ENCODE results near the gene SH3TC1.

Gene SH3TC1

DNA sequence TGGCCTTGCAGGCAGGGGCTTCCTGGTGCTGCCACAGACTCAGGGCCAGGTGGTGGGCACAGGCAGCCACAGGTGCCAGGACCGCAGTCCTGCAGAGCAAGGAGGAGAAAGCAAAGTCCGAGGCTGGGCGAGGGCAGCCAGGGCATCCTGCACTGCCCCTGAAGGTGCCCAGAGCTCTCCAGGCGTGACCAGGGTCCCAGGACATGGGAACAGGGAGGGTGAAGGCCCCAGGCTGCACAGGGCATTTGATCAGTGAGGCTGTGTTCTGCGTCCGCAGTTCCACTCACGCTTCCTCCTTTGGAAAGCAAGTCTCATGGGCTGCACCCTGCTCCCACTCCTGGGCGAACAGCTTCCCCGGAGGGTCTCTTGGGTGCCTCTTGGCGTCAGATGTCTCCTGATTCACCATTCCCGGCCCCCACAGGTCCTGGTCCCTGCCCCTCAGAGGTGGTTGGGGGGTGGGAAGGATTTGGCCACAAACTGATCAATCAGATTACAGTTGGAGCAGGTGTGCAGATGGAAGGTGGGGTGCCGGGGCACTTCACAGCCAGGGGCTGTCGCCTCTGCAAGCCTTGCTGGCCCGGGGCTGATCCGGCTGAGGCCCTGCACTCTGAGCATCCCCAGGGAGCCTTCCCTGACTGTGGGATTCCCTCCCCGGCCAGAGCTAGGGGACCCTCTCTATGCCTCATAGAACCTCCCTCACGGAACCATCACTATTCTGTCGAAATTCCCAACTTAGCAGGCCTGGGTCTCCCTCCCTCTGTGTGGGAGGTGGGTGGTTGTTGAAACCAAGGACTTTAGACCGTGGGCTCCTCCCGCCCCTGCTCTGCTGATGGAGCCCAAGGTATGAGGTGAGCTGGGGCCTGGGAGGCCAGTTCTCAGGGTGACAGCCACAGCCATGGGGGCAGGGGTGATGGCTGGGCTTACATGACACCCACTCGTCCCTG, 3.3 kb downstream of the SH3TC1 start:
- no peak overlapping the region for H3K27ac ChIP-seq (ENCODE audit: low read depth, low read length)
- H3K9ac ChIP-seq (ENCODE audit: low read depth, low read length): no peak overlapping the region
- H3K27me3 ChIP-seq (ENCODE audit: control insufficient read depth, insufficient read depth, low read length): no peaks in the 10 kb centered on the region
- H3K4me3 ChIP-seq (ENCODE audit: low read depth, low read length): no peak overlapping the region
- no peaks in the 10 kb centered on the region for H3K9me3 ChIP-seq (ENCODE audit: control insufficient read depth, insufficient read depth, low read length)
- no peaks in the 10 kb centered on the region for H3K36me3 ChIP-seq (ENCODE audit: control insufficient read depth, insufficient read depth, low read length)
- H3K4me1 ChIP-seq (ENCODE audit: control insufficient read depth, insufficient read depth, low read length): no peaks in the 10 kb centered on the region

DNA sequence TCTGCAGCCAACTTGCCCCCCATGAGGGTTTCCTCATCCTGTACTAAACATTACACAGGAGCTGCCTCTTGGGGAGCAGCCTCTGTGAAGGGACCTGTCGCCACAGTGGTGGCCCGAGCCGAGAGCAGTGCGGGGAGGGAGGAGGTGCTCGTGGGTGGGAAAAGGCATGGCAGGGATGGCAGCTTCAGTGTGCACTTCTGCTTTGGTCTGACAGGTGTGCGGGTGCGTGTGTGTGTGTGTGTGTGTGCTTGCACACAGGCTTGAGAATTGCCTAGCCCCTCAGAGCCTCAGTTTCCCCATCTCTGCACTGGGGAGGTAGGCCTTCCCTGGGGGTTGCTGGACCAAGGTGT, 3.9 kb downstream of the SH3TC1 start:
- H3K4me3 ChIP-seq (ENCODE audit: low read depth, low read length): no peak overlapping the region
- no peaks in the 10 kb centered on the region for H3K27me3 ChIP-seq (ENCODE audit: control insufficient read depth, insufficient read depth, low read length)
- no peaks in the 10 kb centered on the region for H3K4me1 ChIP-seq (ENCODE audit: control insufficient read depth, insufficient read depth, low read length)
- no peak overlapping the region for H3K9ac ChIP-seq (ENCODE audit: low read depth, low read length)
- no peaks in the 10 kb centered on the region for H3K9me3 ChIP-seq (ENCODE audit: control insufficient read depth, insufficient read depth, low read length)
- H3K27ac ChIP-seq (ENCODE audit: low read depth, low read length): no peak overlapping the region
- H3K36me3 ChIP-seq (ENCODE audit: control insufficient read depth, insufficient read depth, low read length): no peaks in the 10 kb centered on the region

DNA sequence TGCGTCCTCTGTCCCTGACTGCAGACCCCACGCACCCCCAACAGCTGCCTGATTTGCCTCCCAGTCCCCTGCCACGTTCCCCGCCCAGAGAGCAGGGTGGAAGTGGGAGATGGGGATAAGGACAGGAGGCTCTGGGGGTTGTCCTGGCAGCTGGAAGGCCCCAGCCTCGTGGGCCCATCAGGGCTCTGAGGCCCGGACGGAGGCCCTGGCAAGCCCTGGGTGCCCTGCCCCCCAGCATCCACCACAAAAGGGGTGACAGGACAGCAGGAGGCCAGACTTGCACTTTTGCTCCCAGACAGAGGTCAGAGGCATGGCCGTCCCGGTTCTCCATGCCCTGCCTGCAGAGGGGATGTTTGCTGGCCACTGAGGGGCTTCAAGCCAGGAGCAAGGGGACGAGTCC, 4.7 kb downstream of the SH3TC1 start:
- Histone ChIP-seq H3K36me3 (ENCODE audit: control insufficient read depth, insufficient read depth, low read length) (no peaks in the 10 kb centered on the region), H3K4me1 (ENCODE audit: control insufficient read depth, insufficient read depth, low read length) (no peaks in the 10 kb centered on the region), H3K4me3 (ENCODE audit: low read depth, low read length) (no peak overlapping the region)

DNA sequence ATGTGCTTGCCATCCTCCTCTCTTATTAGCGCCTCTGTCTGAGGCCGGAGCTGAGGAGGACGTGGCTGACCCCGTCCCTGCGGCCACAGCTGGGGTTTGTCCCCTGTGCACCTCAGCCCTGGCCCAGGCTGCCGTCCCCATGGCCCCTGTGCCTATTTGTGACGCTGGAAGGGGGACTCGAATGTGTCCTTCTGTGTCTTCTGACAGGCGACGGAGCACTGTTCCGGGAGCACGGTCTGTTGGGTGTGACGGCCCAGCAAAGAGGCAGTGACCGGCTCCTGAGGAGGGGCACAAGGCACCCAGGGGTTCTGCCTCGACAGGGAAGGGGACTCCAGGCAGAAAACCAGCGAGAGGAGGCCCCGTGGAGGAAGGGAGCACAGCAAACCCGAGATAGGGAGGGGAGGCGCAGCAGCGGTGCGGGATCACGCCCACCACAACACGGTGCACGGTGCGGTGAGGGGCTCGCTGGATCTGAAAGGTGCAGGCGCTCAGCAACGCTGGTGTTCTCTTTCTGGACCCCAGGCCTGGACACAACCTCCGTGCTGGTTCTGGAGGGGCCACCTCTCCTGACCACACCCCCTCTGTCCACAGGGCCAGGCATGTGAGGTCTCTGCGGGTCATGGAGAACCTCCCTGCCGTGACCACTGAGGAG, 5.6 kb downstream of the SH3TC1 start:
- H3K9me3 ChIP-seq (ENCODE audit: control insufficient read depth, insufficient read depth, low read length): no peaks in the 10 kb centered on the region
- no peaks in the 10 kb centered on the region for H3K4me1 ChIP-seq (ENCODE audit: control insufficient read depth, insufficient read depth, low read length)
- no peak overlapping the region for H3K27ac ChIP-seq (ENCODE audit: low read depth, low read length)
- H3K9ac ChIP-seq (ENCODE audit: low read depth, low read length): no peak overlapping the region
- no peaks in the 10 kb centered on the region for H3K36me3 ChIP-seq (ENCODE audit: control insufficient read depth, insufficient read depth, low read length)
- H3K27me3 ChIP-seq (ENCODE audit: control insufficient read depth, insufficient read depth, low read length): no peaks in the 10 kb centered on the region
- H3K4me3 ChIP-seq (ENCODE audit: low read depth, low read length): no peak overlapping the region

More for the DNA sequence above, 4.7 kb downstream of the SH3TC1 start:
- no peaks in the 10 kb centered on the region for H3K27me3 ChIP-seq (ENCODE audit: control insufficient read depth, insufficient read depth, low read length)
- no peaks in the 10 kb centered on the region for H3K9me3 ChIP-seq (ENCODE audit: control insufficient read depth, insufficient read depth, low read length)
- H3K9ac ChIP-seq (ENCODE audit: low read depth, low read length): no peak overlapping the region
- no peak overlapping the region for H3K27ac ChIP-seq (ENCODE audit: low read depth, low read length)

DNA sequence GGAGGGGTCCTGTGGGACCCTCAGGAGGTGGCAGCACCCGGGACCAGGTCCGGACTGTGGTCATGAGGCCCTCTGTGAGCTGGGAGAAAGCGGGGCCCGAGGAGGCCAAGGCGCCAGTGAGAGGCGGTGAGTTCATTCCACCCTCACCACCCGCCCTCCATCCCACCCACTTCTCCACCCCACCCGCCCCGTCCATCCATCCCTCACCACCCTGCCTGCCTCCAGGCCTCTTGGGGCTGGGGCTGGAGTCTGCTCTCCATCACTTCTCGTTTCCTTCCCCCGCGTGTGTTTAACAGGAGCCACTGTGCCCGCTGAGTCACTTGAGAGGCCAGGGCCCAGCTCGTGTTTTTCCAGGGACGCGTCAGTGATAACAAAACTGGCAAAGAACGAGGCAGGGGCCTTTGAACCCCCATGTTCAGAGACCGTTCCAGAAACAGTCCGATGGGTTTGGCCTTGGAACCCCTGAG, 6.2 kb downstream of the SH3TC1 start:
- Histone ChIP-seq H3K9me3 (ENCODE audit: control insufficient read depth, insufficient read depth, low read length) (no peaks in the 10 kb centered on the region), H3K9ac (ENCODE audit: low read depth, low read length) (no peak overlapping the region), H3K4me3 (ENCODE audit: low read depth, low read length) (no peak overlapping the region), H3K27ac (ENCODE audit: low read depth, low read length) (no peak overlapping the region), H3K36me3 (ENCODE audit: control insufficient read depth, insufficient read depth, low read length) (no peaks in the 10 kb centered on the region), H3K27me3 (ENCODE audit: control insufficient read depth, insufficient read depth, low read length) (no peaks in the 10 kb centered on the region), H3K4me1 (ENCODE audit: control insufficient read depth, insufficient read depth, low read length) (no peaks in the 10 kb centered on the region)

DNA sequence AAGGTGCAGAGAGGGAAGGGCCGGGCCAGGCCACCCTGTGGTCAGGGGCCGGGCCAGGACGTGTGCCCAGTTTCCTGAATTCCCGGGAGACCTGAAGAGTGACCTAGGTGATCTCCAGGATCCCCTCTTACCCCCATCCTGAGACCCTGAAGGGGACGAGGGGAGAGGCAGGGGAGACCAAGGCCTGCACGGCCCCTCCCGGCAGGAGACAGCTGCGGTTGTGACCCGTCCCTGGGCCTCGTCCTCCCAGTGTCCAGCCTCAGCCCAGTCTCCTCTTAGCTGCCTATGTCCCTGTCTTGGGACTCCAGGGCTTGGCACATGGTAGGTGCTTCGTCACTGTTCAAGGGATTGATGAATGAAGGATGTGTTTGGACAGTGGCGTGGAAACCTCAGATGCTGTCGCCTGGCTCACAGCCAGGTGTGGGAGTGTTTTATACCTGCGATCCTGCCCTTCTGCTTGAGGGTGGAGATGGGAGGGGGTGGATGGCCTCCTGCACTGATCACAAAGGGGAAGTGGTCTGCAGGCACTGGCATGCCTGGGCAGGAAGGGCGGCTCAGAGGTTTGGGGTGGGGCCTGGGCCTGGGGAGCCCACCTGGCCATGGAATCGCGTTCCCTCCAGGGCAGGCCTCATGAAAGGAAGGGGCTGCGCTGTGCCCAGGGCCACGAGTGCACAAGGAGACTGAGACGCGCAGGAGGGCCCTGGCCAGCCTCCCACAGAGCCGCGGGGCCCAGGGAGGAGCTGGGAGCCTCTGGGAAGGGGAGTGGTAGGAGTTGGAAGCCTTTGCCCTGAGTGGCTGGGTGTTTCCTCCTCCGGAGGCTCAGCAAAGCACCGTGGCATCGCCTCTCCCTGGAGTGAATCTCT, 6.9 kb downstream of the SH3TC1 start:
- H3K9ac ChIP-seq (ENCODE audit: low read depth, low read length): no peak overlapping the region
- H3K27me3 ChIP-seq (ENCODE audit: control insufficient read depth, insufficient read depth, low read length): no peaks in the 10 kb centered on the region
- H3K4me3 ChIP-seq (ENCODE audit: low read depth, low read length): no peak overlapping the region
- H3K36me3 ChIP-seq (ENCODE audit: control insufficient read depth, insufficient read depth, low read length): no peaks in the 10 kb centered on the region
- H3K9me3 ChIP-seq (ENCODE audit: control insufficient read depth, insufficient read depth, low read length): no peaks in the 10 kb centered on the region
- H3K4me1 ChIP-seq (ENCODE audit: control insufficient read depth, insufficient read depth, low read length): no peaks in the 10 kb centered on the region
- no peak overlapping the region for H3K27ac ChIP-seq (ENCODE audit: low read depth, low read length)

DNA sequence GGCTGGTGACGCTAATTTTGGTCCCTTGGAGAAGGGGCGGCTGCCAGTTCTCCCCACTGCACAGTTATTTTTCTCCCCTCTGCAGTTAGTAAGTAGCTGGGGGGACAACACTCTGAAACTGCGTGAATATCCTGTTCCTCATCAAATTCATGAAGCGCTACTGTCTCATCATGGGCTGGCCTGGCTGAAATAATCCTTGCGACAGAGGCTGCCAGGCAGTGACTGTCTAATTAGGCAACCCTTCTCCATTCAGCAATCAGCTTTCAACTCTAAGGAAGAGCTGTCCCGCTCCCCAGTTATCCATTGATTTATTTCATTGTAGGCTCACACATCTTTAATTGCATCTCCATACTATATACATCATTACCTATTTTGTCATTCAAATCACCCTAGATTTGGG, 8.2 kb downstream of the SH3TC1 start:
- no peak overlapping the region for H3K9ac ChIP-seq (ENCODE audit: low read depth, low read length)
- no peak overlapping the region for H3K4me3 ChIP-seq (ENCODE audit: low read depth, low read length)
- H3K27ac ChIP-seq (ENCODE audit: low read depth, low read length): no peak overlapping the region
- no peaks in the 10 kb centered on the region for H3K9me3 ChIP-seq (ENCODE audit: control insufficient read depth, insufficient read depth, low read length)
- no peaks in the 10 kb centered on the region for H3K4me1 ChIP-seq (ENCODE audit: control insufficient read depth, insufficient read depth, low read length)
- no peaks in the 10 kb centered on the region for H3K36me3 ChIP-seq (ENCODE audit: control insufficient read depth, insufficient read depth, low read length)
- no peaks in the 10 kb centered on the region for H3K27me3 ChIP-seq (ENCODE audit: control insufficient read depth, insufficient read depth, low read length)

DNA sequence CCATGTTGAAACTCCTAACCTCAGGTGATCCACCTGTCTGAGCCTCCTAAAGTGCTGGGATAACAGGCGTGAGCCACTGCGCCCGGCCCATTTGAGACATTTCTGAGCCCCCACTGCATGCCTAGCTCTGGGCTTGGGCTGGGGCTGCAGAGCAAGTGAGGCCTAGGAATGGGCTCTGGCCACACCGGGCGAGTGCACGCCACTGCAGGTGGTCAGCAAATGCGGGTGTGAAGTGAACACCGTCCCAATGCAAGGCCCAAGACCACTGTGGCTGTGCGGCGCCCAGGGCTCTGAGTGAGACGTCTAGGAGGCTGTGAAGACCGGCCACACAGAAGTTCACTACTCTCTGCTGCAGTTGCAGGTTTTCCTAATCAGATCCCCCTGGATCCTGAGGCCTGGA, 9.5 kb downstream of the SH3TC1 start:
- Histone ChIP-seq H3K36me3 (ENCODE audit: control insufficient read depth, insufficient read depth, low read length) (no peaks in the 10 kb centered on the region), H3K4me3 (ENCODE audit: low read depth, low read length) (no peak overlapping the region), H3K27ac (ENCODE audit: low read depth, low read length) (no peak overlapping the region), H3K27me3 (ENCODE audit: control insufficient read depth, insufficient read depth, low read length) (no peaks in the 10 kb centered on the region), H3K4me1 (ENCODE audit: control insufficient read depth, insufficient read depth, low read length) (no peaks in the 10 kb centered on the region), H3K9me3 (ENCODE audit: control insufficient read depth, insufficient read depth, low read length) (no peaks in the 10 kb centered on the region), H3K9ac (ENCODE audit: low read depth, low read length) (no peak overlapping the region)

DNA sequence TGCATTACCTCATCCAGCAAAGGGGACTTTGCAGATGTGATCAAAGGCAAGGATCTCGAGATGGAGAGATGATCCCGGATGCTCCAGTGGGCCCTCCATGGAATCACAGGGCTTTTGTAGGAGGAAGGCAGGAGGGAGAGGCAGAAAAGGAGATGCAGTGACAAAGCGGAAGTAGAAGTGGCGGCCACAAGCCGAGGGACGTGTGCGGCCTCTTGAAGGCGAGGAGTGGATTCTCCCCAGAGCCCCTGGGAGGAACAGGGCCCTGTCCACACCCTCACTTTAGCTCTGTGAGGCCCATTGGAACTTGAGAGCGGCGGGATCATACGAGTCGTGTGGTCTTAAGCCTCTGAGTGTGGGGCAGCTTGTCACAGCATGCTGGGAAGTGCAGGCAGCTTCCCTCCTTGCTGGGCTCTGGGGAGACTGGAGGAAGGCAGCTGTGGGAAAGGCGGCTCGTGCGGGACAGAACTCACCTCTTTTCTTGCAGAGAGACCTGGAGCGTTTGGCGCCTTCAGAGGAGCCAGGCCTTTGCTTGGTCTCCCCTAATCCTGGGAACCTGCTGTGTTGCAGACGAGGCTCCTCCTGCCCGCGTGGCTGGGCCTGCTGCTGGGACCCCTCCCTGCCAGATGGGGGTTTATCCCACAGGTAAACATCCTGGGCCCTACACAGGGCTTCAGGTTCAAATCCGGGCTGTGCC, 10.2 kb downstream of the SH3TC1 start:
- no peaks in the 10 kb centered on the region for H3K4me1 ChIP-seq (ENCODE audit: control insufficient read depth, insufficient read depth, low read length)
- no peaks in the 10 kb centered on the region for H3K27me3 ChIP-seq (ENCODE audit: control insufficient read depth, insufficient read depth, low read length)
- H3K27ac ChIP-seq (ENCODE audit: low read depth, low read length): no peak overlapping the region
- H3K4me3 ChIP-seq (ENCODE audit: low read depth, low read length): no peak overlapping the region
- no peaks in the 10 kb centered on the region for H3K9me3 ChIP-seq (ENCODE audit: control insufficient read depth, insufficient read depth, low read length)
- H3K36me3 ChIP-seq (ENCODE audit: control insufficient read depth, insufficient read depth, low read length): no peaks in the 10 kb centered on the region
- H3K9ac ChIP-seq (ENCODE audit: low read depth, low read length): no peak overlapping the region

DNA sequence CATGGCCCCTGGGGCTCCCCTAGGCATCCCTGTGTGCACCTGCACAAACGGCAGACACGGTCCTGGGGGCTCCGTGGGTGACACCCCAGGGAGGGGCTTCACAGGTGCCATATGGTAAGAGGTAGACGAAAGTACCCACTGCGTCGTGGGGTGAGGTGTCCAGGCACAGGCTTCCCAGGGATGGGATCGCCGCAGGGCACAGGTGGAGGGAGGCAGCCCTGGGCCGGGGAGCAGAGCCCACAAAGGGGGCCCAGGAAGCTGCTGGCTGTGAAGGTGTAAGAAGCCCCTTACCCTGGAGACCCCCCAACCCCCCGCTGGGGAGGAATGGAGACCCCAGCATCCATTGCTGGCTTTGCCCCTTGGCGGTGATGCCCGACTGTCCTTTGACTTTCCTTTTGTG, 10.9 kb downstream of the SH3TC1 start:
- no peaks in the 10 kb centered on the region for H3K36me3 ChIP-seq (ENCODE audit: control insufficient read depth, insufficient read depth, low read length)
- H3K9me3 ChIP-seq (ENCODE audit: control insufficient read depth, insufficient read depth, low read length): no peaks in the 10 kb centered on the region
- no peaks in the 10 kb centered on the region for H3K27me3 ChIP-seq (ENCODE audit: control insufficient read depth, insufficient read depth, low read length)
- H3K27ac ChIP-seq (ENCODE audit: low read depth, low read length): no peak overlapping the region
- H3K9ac ChIP-seq (ENCODE audit: low read depth, low read length): no peak overlapping the region
- H3K4me3 ChIP-seq (ENCODE audit: low read depth, low read length): no peak overlapping the region
- H3K4me1 ChIP-seq (ENCODE audit: control insufficient read depth, insufficient read depth, low read length): no peaks in the 10 kb centered on the region

Measured in HUES48 (cell line).